HG02798 (cell line): Measurements from ENCODE around the gene SEMA4G.
"Not testable (repeated sequence)": the region's sequence is repeated elsewhere in the genome, so short reads cannot be mapped to it uniquely, and the experiment has no call there.

Experiments
- ATAC-seq: cut with Tn5 transposase; IDR thresholded peaks from one replicate; pipeline ENCODE4 v1.9.1; 2021; ENCODE audit warnings: mild to moderate bottlenecking; ENCODE audit not compliant: unreplicated experiment, poor library complexity

The SEMA4G gene

GRCh38 chr10:100970076-100970913 is 991 bp downstream of the SEMA4G start:
- ATAC-seq = no peak

- no peak for ATAC-seq
Measured at GRCh38 chr10:100970914-100971811, 1.9 kb downstream of the SEMA4G start.

GRCh38 chr10:100972115-100972903 is 3.0 kb downstream of the SEMA4G start:
- ATAC-seq = no peak

GRCh38 chr10:100972904-100973535 is 3.7 kb downstream of the SEMA4G start:
- no peak for ATAC-seq

GRCh38 chr10:100975397-100975796 is 6.1 kb downstream of the SEMA4G start:
- not testable (repeated sequence) for ATAC-seq

- no peak for ATAC-seq
Measured at GRCh38 chr10:100976906-100977305, 7.6 kb downstream of the SEMA4G start.

GRCh38 chr10:100977436-100977835 is 8.1 kb downstream of the SEMA4G start:
- no peak for ATAC-seq

GRCh38 chr10:100978121-100978900 is 9.0 kb downstream of the SEMA4G start:
- ATAC-seq = no peak

GRCh38 chr10:100978901-100979195 is 9.5 kb downstream of the SEMA4G start:
- no peak for ATAC-seq

- ATAC-seq = no peak
Measured at GRCh38 chr10:100979791-100980272, 10.5 kb downstream of the SEMA4G start.

GRCh38 chr10:100980311-100980710 is 11.0 kb downstream of the SEMA4G start:
- ATAC-seq = no peak

GRCh38 chr10:100980711-100981110 is 11.4 kb downstream of the SEMA4G start:
- ATAC-seq = no peak

GRCh38 chr10:100981178-100981772 is 12.0 kb downstream of the SEMA4G start:
- ATAC-seq = no peak

GRCh38 chr10:100982916-100983830 is 13.9 kb downstream of the SEMA4G start:
- ATAC-seq = no peak

- ATAC-seq = no peak
Measured at GRCh38 chr10:100983868-100984671, 14.8 kb downstream of the SEMA4G start.

- ATAC-seq = no peak
Measured at GRCh38 chr10:100984672-100985177, 15.4 kb downstream of the SEMA4G start.

GRCh38 chr10:100985336-100985735 is 16.0 kb downstream of the SEMA4G start:
- ATAC-seq = no peak
